Measurements from ENCODE around the gene EEF1A2.

EEF1A2 gene

DNA sequence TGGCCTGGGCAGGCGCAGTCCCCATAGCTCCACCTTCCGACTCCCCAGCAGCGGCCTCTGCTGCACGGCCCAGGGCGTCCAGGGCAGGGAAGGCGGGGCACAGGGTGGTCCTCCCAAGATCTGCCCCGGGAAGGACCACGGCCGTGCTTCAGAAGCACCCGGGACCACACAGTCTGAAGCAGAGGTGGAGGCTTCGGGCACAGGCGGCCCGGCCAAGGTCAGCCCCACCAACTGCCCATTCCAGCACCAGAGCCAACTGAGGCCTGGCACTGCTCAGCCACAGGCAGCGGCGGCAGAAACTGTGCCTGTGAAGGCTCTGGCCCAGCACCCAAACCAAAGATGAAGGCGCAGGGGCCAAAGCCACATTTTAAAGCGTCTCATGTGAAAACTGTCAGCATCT lies 47.1 kb downstream of the EEF1A2 start:
- POLR2A ChIA-PET = no interaction called here
- no peak for TF ChIP-seq L3MBTL2 (conservative IDR thresholded peaks at IDR 0.05)
- TF ChIP-seq TARDBP (IDR thresholded peaks at IDR 0.05) = no peak
- TF ChIP-seq ELF4 (IDR thresholded peaks at IDR 0.05) = no peak
- no peak for TF ChIP-seq FOXM1 (IDR thresholded peaks at IDR 0.05; ENCODE audit: borderline replicate concordance)
- no peak for TF ChIP-seq HDGF (IDR thresholded peaks at IDR 0.05; ENCODE audit: borderline replicate concordance)
- TF ChIP-seq LEF1 (IDR thresholded peaks at IDR 0.05; ENCODE audit: borderline replicate concordance) = no peak
- TF ChIP-seq BHLHE40 (IDR thresholded peaks at IDR 0.05; ENCODE audit: borderline replicate concordance) = no peak
- TF ChIP-seq NFRKB (IDR thresholded peaks at IDR 0.05) = no peak
- TF ChIP-seq FOXK2 (IDR thresholded peaks at IDR 0.05) = no peak
- TF ChIP-seq FOXA1 (IDR thresholded peaks at IDR 0.05) = no peak
- no peak for TF ChIP-seq ZNF384 (IDR thresholded peaks at IDR 0.05)
- TF ChIP-seq SUZ12 (IDR thresholded peaks at IDR 0.05) = no peak
- no peak for TF ChIP-seq CTBP1 (IDR thresholded peaks at IDR 0.05; ENCODE audit: borderline replicate concordance)
- no peak for TF ChIP-seq ARNT (IDR thresholded peaks at IDR 0.05)
- TF ChIP-seq, protein P1, sequence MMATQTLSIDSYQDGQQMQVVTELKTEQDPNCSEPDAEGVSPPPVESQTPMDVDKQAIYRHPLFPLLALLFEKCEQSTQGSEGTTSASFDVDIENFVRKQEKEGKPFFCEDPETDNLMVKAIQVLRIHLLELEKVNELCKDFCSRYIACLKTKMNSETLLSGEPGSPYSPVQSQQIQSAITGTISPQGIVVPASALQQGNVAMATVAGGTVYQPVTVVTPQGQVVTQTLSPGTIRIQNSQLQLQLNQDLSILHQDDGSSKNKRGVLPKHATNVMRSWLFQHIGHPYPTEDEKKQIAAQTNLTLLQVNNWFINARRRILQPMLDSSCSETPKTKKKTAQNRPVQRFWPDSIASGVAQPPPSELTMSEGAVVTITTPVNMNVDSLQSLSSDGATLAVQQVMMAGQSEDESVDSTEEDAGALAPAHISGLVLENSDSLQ (IDR thresholded peaks at IDR 0.05) = no peak
- TF ChIP-seq SP1 (IDR thresholded peaks at IDR 0.05) = no peak
- DNase-seq (ENCODE audit: extremely low spot score) = no peak
- CTCF ChIA-PET = no interaction called here

DNA sequence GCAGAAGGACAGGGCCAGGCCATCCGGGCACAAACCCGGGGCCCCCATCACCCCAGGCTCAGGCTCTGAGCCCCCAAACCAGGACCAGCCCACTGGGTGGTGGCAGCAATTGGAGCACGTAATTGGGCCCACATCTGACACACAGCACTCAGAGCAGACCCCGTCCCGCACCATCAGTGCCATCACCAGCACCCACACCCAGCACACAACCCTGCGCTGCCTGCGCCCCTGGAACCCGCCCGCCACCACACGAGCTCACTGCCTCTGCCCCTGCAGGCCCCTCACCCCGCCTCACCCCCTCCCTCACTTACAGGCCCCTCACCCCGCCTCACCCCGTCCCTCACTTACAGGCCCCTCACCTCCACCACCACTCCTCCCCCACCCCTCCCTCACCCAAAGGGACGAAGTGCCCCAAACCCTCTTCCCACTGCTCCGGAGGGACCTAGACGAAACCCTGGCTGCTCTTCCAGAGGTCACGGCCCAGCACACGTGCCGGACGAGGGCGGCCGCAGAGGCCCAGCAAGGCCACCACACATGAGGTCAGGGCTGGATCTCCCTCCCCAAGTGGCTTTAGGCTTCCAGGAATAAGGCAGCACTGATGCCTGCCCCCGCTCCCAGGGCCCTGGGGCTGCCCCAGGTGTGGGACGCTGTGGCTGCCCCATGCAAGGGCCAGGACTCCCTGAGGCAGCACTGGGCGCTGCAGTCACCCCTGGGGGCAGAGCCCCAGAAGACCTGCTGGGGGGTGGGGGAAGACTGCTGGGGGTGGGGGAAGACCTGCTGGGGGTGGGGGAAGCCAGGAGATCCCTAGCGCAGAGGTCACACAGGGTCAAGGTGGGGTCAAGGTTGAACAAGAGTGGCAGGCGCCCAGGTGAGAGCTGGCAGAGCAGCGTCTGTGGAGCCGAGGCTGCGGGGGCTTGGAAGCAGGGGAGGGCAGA lies 48.8 kb downstream of the EEF1A2 start:
- CTCF ChIA-PET = no interaction called here
- TF ChIP-seq TARDBP (IDR thresholded peaks at IDR 0.05) = no peak
- no peak for TF ChIP-seq HDGF (IDR thresholded peaks at IDR 0.05; ENCODE audit: borderline replicate concordance)
- TF ChIP-seq ZNF384 (IDR thresholded peaks at IDR 0.05) = no peak
- no peak for TF ChIP-seq ELF4 (IDR thresholded peaks at IDR 0.05)
- TF ChIP-seq SUZ12 (IDR thresholded peaks at IDR 0.05) = no peak
- TF ChIP-seq CTBP1 (IDR thresholded peaks at IDR 0.05; ENCODE audit: borderline replicate concordance) = no peak
- no peak for TF ChIP-seq FOXM1 (IDR thresholded peaks at IDR 0.05; ENCODE audit: borderline replicate concordance)
- TF ChIP-seq ARNT (IDR thresholded peaks at IDR 0.05) = no peak
- no peak for TF ChIP-seq L3MBTL2 (conservative IDR thresholded peaks at IDR 0.05)
- TF ChIP-seq FOXK2 (IDR thresholded peaks at IDR 0.05) = no peak
- TF ChIP-seq BHLHE40 (IDR thresholded peaks at IDR 0.05; ENCODE audit: borderline replicate concordance) = no peak
- no peak for TF ChIP-seq NFRKB (IDR thresholded peaks at IDR 0.05)
- no peak for TF ChIP-seq SP1 (IDR thresholded peaks at IDR 0.05)
- TF ChIP-seq LEF1 (IDR thresholded peaks at IDR 0.05; ENCODE audit: borderline replicate concordance) = no peak
- TF ChIP-seq, protein P1 (IDR thresholded peaks at IDR 0.05) = no peak
- no peak for TF ChIP-seq FOXA1 (IDR thresholded peaks at IDR 0.05)
- no peak for DNase-seq (ENCODE audit: extremely low spot score)
- POLR2A ChIA-PET = no interaction called here

DNA sequence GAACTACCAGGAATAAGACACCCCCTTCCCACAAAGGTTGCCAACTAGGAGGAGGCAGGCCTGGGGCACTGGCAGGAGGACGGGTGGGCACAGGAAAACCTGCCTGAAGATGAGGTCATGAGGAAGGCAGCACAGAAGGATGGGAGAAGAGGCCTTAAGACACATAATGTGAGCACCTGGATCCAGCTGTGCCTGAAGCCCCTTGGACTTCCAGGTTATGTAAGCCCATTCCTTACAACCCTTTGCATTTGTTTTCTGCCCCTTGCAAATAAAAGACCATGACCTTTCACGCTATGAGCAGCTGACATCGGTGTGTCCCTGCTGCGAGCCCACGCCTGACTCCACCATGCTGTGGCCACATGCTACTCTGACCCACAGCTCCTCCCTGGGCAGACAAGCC lies 49.9 kb downstream of the EEF1A2 start:
- DNase-seq (ENCODE audit: extremely low spot score) = no peak
- POLR2A ChIA-PET = no interaction called here
- TF ChIP-seq NFRKB (IDR thresholded peaks at IDR 0.05) = no peak
- no peak for TF ChIP-seq FOXM1 (IDR thresholded peaks at IDR 0.05; ENCODE audit: borderline replicate concordance)
- TF ChIP-seq, protein P1 (IDR thresholded peaks at IDR 0.05) = no peak
- no peak for TF ChIP-seq ELF4 (IDR thresholded peaks at IDR 0.05)
- TF ChIP-seq FOXK2 (IDR thresholded peaks at IDR 0.05) = no peak
- CTCF ChIA-PET = no interaction called here

DNA sequence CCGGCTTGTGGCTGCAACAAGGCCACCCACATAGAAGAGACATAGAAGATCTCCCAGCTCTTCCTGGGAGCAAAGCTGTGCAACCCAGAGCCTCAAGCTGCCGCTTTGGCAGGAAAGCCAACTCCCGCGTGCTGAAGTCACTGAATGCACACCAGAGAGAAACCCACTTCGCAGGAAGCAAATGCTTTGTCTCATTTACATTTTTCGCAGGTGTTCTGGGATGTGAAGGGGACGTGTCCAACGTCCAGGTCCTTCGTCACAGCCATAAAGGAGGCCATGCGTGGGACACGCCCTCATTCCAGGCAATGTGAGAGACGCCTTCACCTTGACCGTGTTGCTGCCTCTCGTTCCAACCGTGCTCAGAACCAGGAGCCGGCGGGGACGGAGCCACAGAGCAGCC lies 50.9 kb downstream of the EEF1A2 start:
- no peak for DNase-seq (ENCODE audit: extremely low spot score)
- ChIA-PET POLR2A (no interaction called here), CTCF (no interaction called here)
- TF ChIP-seq SP1 (IDR thresholded peaks at IDR 0.05) (no peak), HDGF (IDR thresholded peaks at IDR 0.05; ENCODE audit: borderline replicate concordance) (no peak), ARNT (IDR thresholded peaks at IDR 0.05) (no peak), FOXM1 (IDR thresholded peaks at IDR 0.05; ENCODE audit: borderline replicate concordance) (no peak), ELF4 (IDR thresholded peaks at IDR 0.05) (no peak), TARDBP (IDR thresholded peaks at IDR 0.05) (no peak), ZNF384 (IDR thresholded peaks at IDR 0.05) (no peak), L3MBTL2 (conservative IDR thresholded peaks at IDR 0.05) (no peak), CTBP1 (IDR thresholded peaks at IDR 0.05; ENCODE audit: borderline replicate concordance) (no peak), FOXA1 (IDR thresholded peaks at IDR 0.05) (no peak), FOXK2 (IDR thresholded peaks at IDR 0.05) (no peak), BHLHE40 (IDR thresholded peaks at IDR 0.05; ENCODE audit: borderline replicate concordance) (no peak), LEF1 (IDR thresholded peaks at IDR 0.05; ENCODE audit: borderline replicate concordance) (no peak), NFRKB (IDR thresholded peaks at IDR 0.05) (no peak), SUZ12 (IDR thresholded peaks at IDR 0.05) (no peak)
- TF ChIP-seq, protein P1 (IDR thresholded peaks at IDR 0.05) = no peak

DNA sequence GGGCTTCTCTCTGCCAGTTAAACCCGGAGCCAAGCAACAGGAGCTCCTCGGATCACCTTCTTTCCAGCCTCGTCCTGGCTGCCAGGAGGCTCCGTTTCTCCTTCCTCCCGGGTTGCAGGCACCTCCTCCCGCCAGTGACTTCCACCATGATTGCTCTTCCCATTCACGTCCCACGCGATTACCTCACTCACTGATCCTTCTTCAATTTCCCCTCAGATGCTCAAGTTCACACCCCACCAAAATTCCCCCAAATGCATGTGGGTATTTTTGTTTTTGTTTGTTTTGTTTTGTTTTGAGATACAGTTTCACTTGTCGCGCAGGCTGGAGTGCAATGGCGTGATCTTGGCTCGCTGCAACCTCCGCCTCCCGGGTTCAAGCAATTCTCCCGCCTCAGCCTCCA lies 51.6 kb downstream of the EEF1A2 start:
- ChIA-PET POLR2A (no interaction called here), CTCF (no interaction called here)
- TF ChIP-seq ARNT (IDR thresholded peaks at IDR 0.05) = no peak
- TF ChIP-seq, protein P1 (IDR thresholded peaks at IDR 0.05) = no peak
- TF ChIP-seq BHLHE40 (IDR thresholded peaks at IDR 0.05; ENCODE audit: borderline replicate concordance) = no peak
- no peak for TF ChIP-seq L3MBTL2 (conservative IDR thresholded peaks at IDR 0.05)
- no peak for TF ChIP-seq TARDBP (IDR thresholded peaks at IDR 0.05)
- TF ChIP-seq CTBP1 (IDR thresholded peaks at IDR 0.05; ENCODE audit: borderline replicate concordance) = no peak
- no peak for TF ChIP-seq SUZ12 (IDR thresholded peaks at IDR 0.05)
- no peak for DNase-seq (ENCODE audit: extremely low spot score)

Data from HEK293T (cell line).